GM18511 (cell line): ENCODE results near the gene TRPC1.

Source experiments
- ATAC-seq: cut with Tn5 transposase; IDR thresholded peaks from one replicate; pipeline ENCODE4 v1.9.1; 2021; ENCODE audit warnings: mild to moderate bottlenecking, moderate library complexity; ENCODE audit not compliant: unreplicated experiment

Gene TRPC1

GRCh38 chr3:142828703-142829305 lies 105.0 kb downstream of the TRPC1 start:
- ATAC-seq = peak; percentile 98

GRCh38 chr3:142837526-142837925 lies 113.7 kb downstream of the TRPC1 start:
- no peak for ATAC-seq

- no peak for ATAC-seq
These were observed 116.0 kb downstream of the TRPC1 start for GRCh38 chr3:142839831-142840230.

- ATAC-seq = peak; percentile 50
These were observed 120.6 kb downstream of the TRPC1 start for GRCh38 chr3:142844339-142844977.

- no peak for ATAC-seq
These were observed 123.1 kb downstream of the TRPC1 start for GRCh38 chr3:142846779-142847577.

- no peak for ATAC-seq
These were observed 125.3 kb downstream of the TRPC1 start for GRCh38 chr3:142849148-142849547.

- ATAC-seq = no peak
These were observed 126.7 kb downstream of the TRPC1 start for GRCh38 chr3:142850395-142851023.

GRCh38 chr3:142852009-142852408 lies 128.2 kb downstream of the TRPC1 start:
- ATAC-seq = no peak

- peak; percentile 58 for ATAC-seq
These were observed 129.7 kb downstream of the TRPC1 start for GRCh38 chr3:142853270-142854168.

- no peak for ATAC-seq
These were observed 133.2 kb downstream of the TRPC1 start for GRCh38 chr3:142857056-142857455.
